Smooth muscle cell (in vitro differentiated cells): ENCODE data around the gene SSTR3. TPM values are rescaled to one million over a fixed set of nuclear protein-coding genes. Genes with fewer than 3 reads are reported as not detected.

Experiments used
- DNase-seq: peaks from one replicate; lab custom pipeline; 2025; ENCODE audit not compliant: unreplicated experiment; lab: John Stamatoyannopoulos, UW
- H2AFZ ChIP-seq: fragments of 200-600 bp; sonication (generic); 2 replicates; pipeline ENCODE4 v1.6.0; 2016; ENCODE audit warnings: antibody characterized with exemption, low read depth, mild to moderate bottlenecking
- H3F3A ChIP-seq: fragments of 200-600 bp; sonication (generic); 2 replicates; pipeline ENCODE4 v1.6.0; 2017; ENCODE audit warnings: antibody characterized with exemption, low read depth
- H3K27ac ChIP-seq: fragments of 200-600 bp; sonication (generic); 2 replicates; pipeline ENCODE4 v1.5.1; 2016; ENCODE audit warnings: low read depth, mild to moderate bottlenecking
- H3K27me3 ChIP-seq: fragments of 200-600 bp; sonication (generic); 2 replicates; pipeline ENCODE4 v1.6.1; 2016; ENCODE audit warnings: low read depth, mild to moderate bottlenecking
- H3K36me3 ChIP-seq: fragments of 200-600 bp; sonication (generic); 2 replicates; pipeline ENCODE4 v1.5.1; 2016; ENCODE audit warnings: low read depth
- H3K4me1 ChIP-seq: fragments of 200-600 bp; sonication (generic); 2 replicates; pipeline ENCODE4 v1.5.1; 2016; ENCODE audit warnings: low read depth
- H3K4me2 ChIP-seq: fragments of 200-600 bp; sonication (generic); 2 replicates; pipeline ENCODE4 v1.6.0; 2016; ENCODE audit warnings: mild to moderate bottlenecking
- H3K4me3 ChIP-seq: fragments of 200-600 bp; sonication (generic); 2 replicates; pipeline ENCODE4 v1.5.1; 2016; ENCODE audit warnings: mild to moderate bottlenecking
- H3K79me2 ChIP-seq: fragments of 200-600 bp; sonication (generic); 2 replicates; pipeline ENCODE4 v1.6.0; 2016; ENCODE audit warnings: low read depth, mild to moderate bottlenecking
- H3K9ac ChIP-seq: fragments of 200-600 bp; sonication (generic); 2 replicates; pipeline ENCODE4 v1.6.0; 2016; ENCODE audit warnings: low read depth
- H3K9me3 ChIP-seq: fragments of 200-600 bp; sonication (generic); replicated peaks from 2 replicates; pipeline ENCODE4 v1.5.1; 2016; ENCODE audit warnings: low read depth
- H4K20me1 ChIP-seq: fragments of 200-600 bp; sonication (generic); 2 replicates; pipeline ENCODE4 v1.6.0; 2016; ENCODE audit warnings: low read depth
- WGBS: methylation state at CpG from one replicate; pipeline ENCODE4 v1.1.7; 2016; ENCODE audit warnings: low lambda C conversion rate; 5-methylcytosine and 5-hydroxymethylcytosine counted together
- polyA plus RNA-seq: library from polyadenylated mRNA; unstranded; fragments of >200 nt; fragmentation: Nextera tagmentation; extraction: Ambion mirVana; gene quantifications from 2 replicates; pipeline ENCODE4 v1.2.1, GENCODE V29; 2016
- total RNA-seq: library from RNA; depleted of rRNA; stranded (reverse); fragments of >200 nt; gene quantifications from 2 replicates; pipeline ENCODE4 v1.2.3, GENCODE V29; 2014
- TF ChIP-seq, protein P1 (sequence below): fragments of 200-600 bp; sonication (generic); IDR thresholded peaks from 2 replicates; pipeline ENCODE4 v1.5.1; 2017; ENCODE audit warnings: borderline replicate concordance, mild to moderate bottlenecking, antibody characterized with exemption; ENCODE audit not compliant: insufficient read depth, poor library complexity, severe bottlenecking

Gene SSTR3
- total and polyA plus RNA-seq, 2 experiments from 2014 or later: not detected

DNA sequence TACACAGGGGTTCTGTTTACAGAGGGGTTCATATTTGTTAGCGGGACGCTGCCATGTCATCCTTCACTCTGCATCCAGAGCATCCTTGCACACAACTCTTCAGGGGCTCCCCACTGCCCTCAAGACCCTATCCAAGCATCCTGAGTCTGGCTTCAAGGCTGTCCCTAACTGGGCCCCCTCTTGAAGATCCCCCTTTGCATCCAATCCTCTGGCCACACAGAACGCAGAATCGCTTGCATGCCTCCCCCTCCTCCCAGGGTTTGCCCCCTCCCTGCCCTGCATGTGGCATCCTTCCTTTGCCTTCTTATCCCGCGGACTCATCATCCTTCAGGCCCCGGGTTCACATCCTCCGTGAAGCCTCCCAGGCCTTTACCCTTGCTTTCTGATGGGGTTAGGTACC lies 42.9 kb downstream of the SSTR3 start:
- no peak overlapping the region for H3K27ac ChIP-seq

DNA sequence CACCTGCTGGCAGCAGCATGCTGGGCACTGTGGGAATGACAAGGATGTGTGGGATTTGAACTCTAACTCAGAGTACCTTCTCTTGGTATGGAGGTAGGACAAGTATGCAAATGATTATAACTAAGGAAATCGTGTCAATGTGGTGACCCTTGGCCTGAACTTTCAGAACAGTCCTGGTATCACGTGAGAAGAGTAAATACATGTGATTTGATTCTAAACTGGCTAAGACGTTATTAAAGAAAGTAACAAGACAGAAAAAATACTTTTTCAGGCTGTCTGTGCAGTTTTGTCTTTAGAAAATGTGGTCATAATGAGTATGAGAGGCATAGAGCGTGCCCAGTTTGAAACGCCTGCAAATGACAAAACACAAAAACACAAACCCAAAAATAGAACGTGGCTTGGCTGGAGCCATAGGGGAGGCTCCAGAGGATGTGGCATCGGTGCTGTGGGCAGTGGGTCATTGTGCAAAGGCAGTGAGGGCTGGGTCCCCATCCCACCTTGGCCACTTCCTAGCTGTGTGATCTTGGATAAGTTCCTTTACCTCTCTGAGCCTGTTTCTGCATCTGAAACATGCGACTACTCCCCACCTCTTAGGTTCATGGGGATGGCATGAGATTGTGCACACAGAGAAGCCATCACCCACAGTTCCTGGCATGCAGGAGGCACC lies 44.2 kb downstream of the SSTR3 start:
- Histone ChIP-seq H3K27ac (no peak overlapping the region), H3K79me2 (no peaks in the 10 kb centered on the region), H3K36me3 (no peaks in the 10 kb centered on the region), H3K4me3 (no peak overlapping the region), H3F3A (no peaks in the 10 kb centered on the region), H3K4me1 (no peaks in the 10 kb centered on the region), H3K27me3 (no peaks in the 10 kb centered on the region), H2AFZ (no peak overlapping the region), H3K4me2 (no peak overlapping the region), H3K9me3 (no peaks in the 10 kb centered on the region), H3K9ac (no peak overlapping the region), H4K20me1 (no peaks in the 10 kb centered on the region)
- DNase-seq: no peak
- WGBS: 86% methylated on average over 8 of the region's 8 CpGs
- TF ChIP-seq, protein P1, sequence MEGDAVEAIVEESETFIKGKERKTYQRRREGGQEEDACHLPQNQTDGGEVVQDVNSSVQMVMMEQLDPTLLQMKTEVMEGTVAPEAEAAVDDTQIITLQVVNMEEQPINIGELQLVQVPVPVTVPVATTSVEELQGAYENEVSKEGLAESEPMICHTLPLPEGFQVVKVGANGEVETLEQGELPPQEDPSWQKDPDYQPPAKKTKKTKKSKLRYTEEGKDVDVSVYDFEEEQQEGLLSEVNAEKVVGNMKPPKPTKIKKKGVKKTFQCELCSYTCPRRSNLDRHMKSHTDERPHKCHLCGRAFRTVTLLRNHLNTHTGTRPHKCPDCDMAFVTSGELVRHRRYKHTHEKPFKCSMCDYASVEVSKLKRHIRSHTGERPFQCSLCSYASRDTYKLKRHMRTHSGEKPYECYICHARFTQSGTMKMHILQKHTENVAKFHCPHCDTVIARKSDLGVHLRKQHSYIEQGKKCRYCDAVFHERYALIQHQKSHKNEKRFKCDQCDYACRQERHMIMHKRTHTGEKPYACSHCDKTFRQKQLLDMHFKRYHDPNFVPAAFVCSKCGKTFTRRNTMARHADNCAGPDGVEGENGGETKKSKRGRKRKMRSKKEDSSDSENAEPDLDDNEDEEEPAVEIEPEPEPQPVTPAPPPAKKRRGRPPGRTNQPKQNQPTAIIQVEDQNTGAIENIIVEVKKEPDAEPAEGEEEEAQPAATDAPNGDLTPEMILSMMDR: no peak

More for the DNA sequence above, 42.9 kb downstream of the SSTR3 start:
- Histone ChIP-seq H3K4me1 (no peaks in the 10 kb centered on the region), H3K4me3 (no peak overlapping the region), H3F3A (no peaks in the 10 kb centered on the region), H4K20me1 (no peaks in the 10 kb centered on the region), H3K36me3 (no peaks in the 10 kb centered on the region), H3K27me3 (no peaks in the 10 kb centered on the region), H3K9me3 (no peaks in the 10 kb centered on the region), H2AFZ (no peak overlapping the region), H3K4me2 (no peak overlapping the region), H3K9ac (no peak overlapping the region), H3K79me2 (no peaks in the 10 kb centered on the region)
- TF ChIP-seq, protein P1: no peak
- WGBS: 86% methylated on average over 8 of the region's 8 CpGs
- DNase-seq: no peak

DNA sequence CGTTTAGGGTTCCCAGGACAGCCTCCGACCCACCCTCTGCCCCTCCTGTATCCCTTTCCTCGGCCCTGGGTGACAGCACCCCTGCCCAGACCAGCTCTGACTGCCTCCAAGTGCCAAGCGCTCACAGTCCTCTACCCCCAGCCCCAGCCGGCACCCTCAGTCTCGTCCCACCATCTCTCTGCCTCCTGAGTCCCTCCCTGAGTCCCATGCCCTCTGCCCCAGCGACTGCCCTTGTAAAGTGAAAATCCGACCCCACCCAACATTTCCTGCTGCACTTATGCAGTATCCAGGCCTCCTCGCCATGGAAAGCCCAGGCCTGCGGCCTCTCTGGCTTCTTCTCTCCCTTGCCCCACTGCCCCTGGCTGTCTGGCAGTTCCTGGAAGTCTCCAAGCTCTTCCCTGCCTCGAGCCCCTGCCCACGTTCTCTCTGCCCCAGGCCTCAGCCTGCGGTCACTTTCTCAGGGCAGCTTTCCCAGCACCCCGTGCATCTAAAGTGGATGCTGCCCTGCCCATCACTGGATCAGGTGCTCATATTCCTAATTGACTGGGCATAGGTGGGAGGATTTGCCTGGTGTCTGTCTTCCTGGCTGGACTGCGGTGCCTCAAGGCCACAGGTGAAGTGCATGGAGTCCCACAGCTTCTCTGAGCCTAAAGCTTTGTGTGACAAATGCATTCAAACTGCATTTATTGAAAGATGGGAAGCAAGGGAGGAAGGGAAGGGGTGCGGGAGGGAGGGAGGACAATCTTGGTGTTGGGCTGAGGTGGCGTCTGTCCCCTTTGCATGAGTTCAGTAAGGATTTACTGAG lies 44.9 kb downstream of the SSTR3 start:
- H3K27me3 ChIP-seq: no peaks in the 10 kb centered on the region
- H3K9me3 ChIP-seq: no peaks in the 10 kb centered on the region
- H3K9ac ChIP-seq: no peak overlapping the region
- H3K4me1 ChIP-seq: no peaks in the 10 kb centered on the region
- no peak overlapping the region for H3K4me2 ChIP-seq
- no peaks in the 10 kb centered on the region for H4K20me1 ChIP-seq
- H3F3A ChIP-seq: no peaks in the 10 kb centered on the region
- TF ChIP-seq, protein P1: no peak
- H3K4me3 ChIP-seq: no peak overlapping the region
- 71% methylated on average over 17 of the region's 17 CpGs for WGBS
- no peak overlapping the region for H3K27ac ChIP-seq
- H3K36me3 ChIP-seq: no peaks in the 10 kb centered on the region
- no peak overlapping the region for H2AFZ ChIP-seq
- no peak for DNase-seq
- no peaks in the 10 kb centered on the region for H3K79me2 ChIP-seq

DNA sequence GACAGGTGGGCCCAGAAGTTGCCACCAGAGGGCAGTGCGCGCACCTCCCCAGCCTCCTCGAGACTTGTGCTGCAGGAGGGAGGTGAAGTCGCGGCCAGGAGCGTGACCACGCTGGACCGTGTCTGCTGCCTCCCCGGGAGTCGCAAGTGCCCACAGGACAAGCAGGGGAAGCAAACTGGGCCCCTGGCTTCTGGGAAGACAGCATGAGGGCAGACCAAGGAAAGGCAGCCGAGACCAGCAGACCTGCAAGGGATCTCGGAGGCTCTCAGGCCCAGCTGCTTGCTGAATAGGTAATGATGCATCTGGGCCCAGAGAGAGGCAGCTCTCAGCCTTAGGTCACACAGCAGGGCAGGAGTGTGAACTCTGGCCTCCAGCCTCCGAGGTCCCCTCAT lies 45.6 kb downstream of the SSTR3 start:
- 22% methylated on average over 13 of the region's 13 CpGs for WGBS
- Histone ChIP-seq H3K9ac (no peak overlapping the region), H2AFZ (no peak overlapping the region), H3K27ac (no peak overlapping the region), H4K20me1 (no peaks in the 10 kb centered on the region), H3K4me2 (peak overlapping the region; percentile 66), H3K4me3 (no peak overlapping the region), H3K36me3 (no peaks in the 10 kb centered on the region), H3K4me1 (no peaks in the 10 kb centered on the region), H3K9me3 (no peaks in the 10 kb centered on the region), H3K27me3 (no peaks in the 10 kb centered on the region), H3F3A (no peaks in the 10 kb centered on the region), H3K79me2 (no peaks in the 10 kb centered on the region)
- peak; percentile 48 for DNase-seq
- TF ChIP-seq, protein P1: peak; percentile 86
